ENCODE measurements around the gene TRAFD1. TPM values are rescaled to one million over a fixed set of nuclear protein-coding genes. Genes with fewer than 3 reads are reported as not detected.
A peak's percentile ranks its signal among the peaks of the same experiment; 100 is the strongest.
"Not testable (repeated sequence)": the region's sequence is repeated elsewhere in the genome, so short reads cannot be mapped to it uniquely, and the experiment has no call there.

TRAFD1 gene
- total RNA-seq, 2 donors from 2014 or later: 24.3 to 26.2 TPM

DNA sequence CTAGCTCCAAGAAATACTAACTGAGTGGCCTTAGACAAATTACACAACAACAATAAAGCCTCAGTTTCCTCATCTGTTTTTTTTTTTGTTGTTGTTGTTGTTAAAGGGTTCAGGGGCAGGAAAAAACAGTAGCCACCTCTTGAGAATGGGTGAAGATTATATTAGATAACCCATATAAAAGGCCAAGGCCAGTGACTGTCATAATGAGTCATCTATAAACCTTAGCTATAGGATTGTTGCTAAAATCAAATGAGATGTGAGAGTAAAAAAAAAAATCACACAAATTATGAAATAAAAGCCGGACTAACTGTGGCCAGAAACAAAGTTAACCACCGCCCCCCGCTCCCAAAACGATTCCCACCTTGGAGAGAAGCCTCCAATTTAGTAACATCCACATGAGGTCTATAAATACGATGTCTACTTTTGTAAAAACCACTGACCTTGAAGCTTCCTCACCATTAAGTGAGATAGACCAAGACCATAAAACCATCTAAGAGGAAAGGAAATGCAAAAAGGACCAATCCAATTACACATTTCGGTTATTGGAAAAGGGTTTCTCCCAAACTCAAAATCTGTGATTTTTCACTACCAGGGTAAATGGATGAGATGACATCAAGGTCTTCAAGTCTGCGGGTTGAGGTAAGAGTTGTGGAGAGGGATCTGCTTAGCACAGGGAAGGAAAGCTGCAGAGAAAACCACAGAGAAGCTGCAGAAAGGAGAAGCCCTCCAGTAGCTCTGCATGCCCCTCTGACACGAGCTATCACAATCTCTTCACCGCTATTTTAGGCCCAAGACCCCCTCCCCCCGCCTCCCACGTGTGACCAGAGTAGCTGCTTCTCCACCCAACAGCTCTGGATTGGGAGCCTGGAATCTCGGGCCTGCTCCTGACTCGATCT is 17.8 kb upstream of the TRAFD1 start:
- Mint-ChIP-seq H3K4me1 (peaks cover 34% of the 10 kb centered on the region), H3K27ac (peak overlapping the region; percentile 98), H3K27me3 (no peaks in the 10 kb centered on the region), H3K36me3 (ENCODE audit: low read depth) (no peaks in the 10 kb centered on the region), H3K4me3 (peak overlapping the region; percentile 94)
- DNase-seq (no peak), ATAC-seq (no peak)
- no peaks in the 10 kb centered on the region for H3K9me3 ChIP-seq (ENCODE audit: control insufficient read depth, low read length, poor library complexity, severe bottlenecking)

DNA sequence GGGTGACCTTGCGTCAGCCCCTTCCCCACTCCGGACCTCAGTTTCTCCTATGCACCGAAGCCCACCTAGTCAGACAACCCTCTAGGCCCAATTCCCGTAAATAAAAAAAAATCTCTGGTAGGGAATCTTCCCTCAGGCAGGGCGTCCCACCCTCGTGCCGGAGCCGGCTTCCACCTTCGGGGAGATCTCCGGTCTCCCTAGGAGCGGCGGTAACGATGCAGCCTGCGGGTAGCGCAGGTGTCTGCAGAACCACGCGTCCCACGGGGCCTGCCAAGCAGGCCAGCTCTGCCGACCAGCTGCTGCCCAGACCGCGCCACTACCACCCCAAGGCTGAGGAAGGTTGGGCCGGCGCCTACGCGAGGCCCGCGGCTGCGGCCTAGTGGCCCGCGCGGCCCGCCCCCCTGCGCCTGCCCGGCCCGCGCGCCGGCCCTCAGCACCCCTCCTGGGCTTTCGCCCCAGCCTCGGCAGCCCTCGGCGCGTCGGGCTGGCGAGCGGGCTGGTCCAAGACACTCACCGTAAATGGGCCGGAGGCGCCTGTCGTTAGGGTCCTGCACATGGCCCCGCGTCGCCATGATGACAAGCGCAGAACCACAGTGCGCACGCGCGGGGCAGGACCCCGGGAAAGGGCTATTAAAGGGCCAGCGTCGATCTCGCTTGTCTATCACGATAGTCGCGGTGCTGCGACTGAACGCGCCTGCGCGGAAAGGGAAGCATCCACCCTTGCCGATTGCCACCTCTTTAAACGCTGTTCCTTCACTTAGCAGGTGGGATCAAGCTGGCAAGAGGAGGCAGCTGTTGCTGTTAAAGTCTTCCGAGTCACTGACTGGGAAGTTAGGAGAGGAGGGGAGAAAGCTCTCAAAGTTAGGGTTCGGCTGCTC is 16.9 kb upstream of the TRAFD1 start, which contains the start of gene NAA25:
TSS of gene NAA25 (minus strand) at position 582 of the 878 bp plus-strand sequence. CDS start at position 572, 10 bp downstream.
- Mint-ChIP-seq H3K36me3 (ENCODE audit: low read depth) (no peaks in the 10 kb centered on the region), H3K27ac (peak within 1 kb of the TSS; percentile 98), H3K4me1 (peaks cover 34% of the 10 kb centered on the region), H3K27me3 (no peaks in the 10 kb centered on the region), H3K4me3 (peak within 1 kb of the TSS; percentile 94)
- ATAC-seq (peak; percentile 89), DNase-seq (peak; percentile 78 to 86 (median 80))
- no peaks in the 10 kb centered on the region for H3K9me3 ChIP-seq (ENCODE audit: control insufficient read depth, low read length, poor library complexity, severe bottlenecking)

- H3K27me3 Mint-ChIP-seq; H3K9me3 ChIP-seq (ENCODE audit: control insufficient read depth, low read length, poor library complexity, severe bottlenecking); H3K4me3 Mint-ChIP-seq; H3K36me3 Mint-ChIP-seq (ENCODE audit: low read depth); H3K27ac Mint-ChIP-seq; DNase-seq; ATAC-seq: not testable (repeated sequence)
- H3K4me1 Mint-ChIP-seq: peaks cover 19% of the 10 kb centered on the region
Observed at GRCh38 chr12:112110787-112111662, 14.3 kb upstream of the TRAFD1 start.

DNA sequence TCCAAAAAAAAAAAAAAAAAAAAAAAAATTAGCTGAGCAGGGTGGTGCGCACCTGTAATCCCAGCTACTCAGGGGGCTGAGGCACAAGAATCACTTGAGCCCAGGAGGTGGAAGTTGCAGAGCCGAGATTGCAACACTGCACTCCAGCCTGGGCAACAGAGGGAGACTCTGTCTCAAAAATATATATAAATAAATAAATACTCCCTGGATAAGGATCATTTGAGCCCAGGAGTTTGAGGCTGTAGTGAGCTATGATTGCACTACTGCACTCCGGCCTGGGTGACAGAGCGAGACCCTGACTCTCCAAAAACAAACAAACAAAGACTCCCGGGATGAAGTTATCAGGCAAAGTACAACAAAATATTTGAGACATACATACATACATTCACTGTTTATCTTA is 13.4 kb upstream of the TRAFD1 start:
- no peak overlapping the region for H3K27ac Mint-ChIP-seq
- H3K36me3 Mint-ChIP-seq (ENCODE audit: low read depth): no peaks in the 10 kb centered on the region
- DNase-seq (no peak), ATAC-seq (no peak)
- no peaks in the 10 kb centered on the region for H3K27me3 Mint-ChIP-seq
- H3K4me1 Mint-ChIP-seq: peaks cover 18% of the 10 kb centered on the region
- H3K9me3 ChIP-seq (ENCODE audit: control insufficient read depth, low read length, poor library complexity, severe bottlenecking): no peaks in the 10 kb centered on the region
- no peak overlapping the region for H3K4me3 Mint-ChIP-seq

DNA sequence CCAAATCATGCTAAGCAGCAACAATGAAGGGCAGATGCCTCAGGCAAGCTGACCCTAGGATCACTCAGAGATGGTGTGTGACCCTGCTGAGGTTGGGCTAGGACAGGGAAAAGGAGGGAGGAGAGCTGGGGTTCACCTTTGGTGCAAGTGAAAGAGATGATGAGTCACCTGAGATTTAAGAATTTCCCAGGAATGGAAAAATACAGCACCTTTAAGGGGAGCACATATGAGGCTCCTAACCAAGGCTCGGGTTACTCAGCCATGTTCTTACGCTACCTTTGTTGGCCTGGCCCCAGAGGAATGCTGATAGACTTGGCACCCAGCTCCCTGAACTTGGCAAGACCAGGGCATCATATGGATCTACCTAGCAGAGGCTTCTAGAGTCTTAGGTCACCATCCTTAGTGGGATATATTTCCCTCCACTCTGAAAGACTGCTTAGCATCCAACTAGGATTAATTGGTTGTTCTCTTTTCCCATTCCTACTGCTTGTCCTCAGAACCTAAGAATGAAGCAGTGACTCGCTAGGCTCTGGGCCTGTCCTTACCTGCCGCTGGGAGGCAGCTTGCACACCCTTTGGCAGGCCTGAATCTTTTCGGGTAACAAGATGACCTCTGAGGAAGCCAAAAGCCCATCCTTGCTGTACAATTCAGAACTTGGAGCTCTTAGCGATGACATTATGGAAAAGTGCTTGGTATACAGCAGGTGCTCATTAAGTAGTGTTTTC is 12.8 kb upstream of the TRAFD1 start:
- peaks cover 14% of the 10 kb centered on the region for H3K4me1 Mint-ChIP-seq
- no peaks in the 10 kb centered on the region for H3K36me3 Mint-ChIP-seq (ENCODE audit: low read depth)
- H3K9me3 ChIP-seq (ENCODE audit: control insufficient read depth, low read length, poor library complexity, severe bottlenecking): no peaks in the 10 kb centered on the region
- H3K27ac Mint-ChIP-seq: no peak overlapping the region
- H3K4me3 Mint-ChIP-seq: no peak overlapping the region
- no peak for ATAC-seq
- H3K27me3 Mint-ChIP-seq: no peaks in the 10 kb centered on the region
- no peak for DNase-seq

GRCh38 chr12:112115259-112116045 is 9.9 kb upstream of the TRAFD1 start:
- no peak overlapping the region for H3K27ac Mint-ChIP-seq
- ATAC-seq (no peak), DNase-seq (no peak)
- H3K36me3 Mint-ChIP-seq (ENCODE audit: low read depth): no peaks in the 10 kb centered on the region
- no peaks in the 10 kb centered on the region for H3K9me3 ChIP-seq (ENCODE audit: control insufficient read depth, low read length, poor library complexity, severe bottlenecking)
- H3K4me3 Mint-ChIP-seq: no peak overlapping the region
- H3K4me1 Mint-ChIP-seq: peaks cover 6% of the 10 kb centered on the region
- no peaks in the 10 kb centered on the region for H3K27me3 Mint-ChIP-seq

DNA sequence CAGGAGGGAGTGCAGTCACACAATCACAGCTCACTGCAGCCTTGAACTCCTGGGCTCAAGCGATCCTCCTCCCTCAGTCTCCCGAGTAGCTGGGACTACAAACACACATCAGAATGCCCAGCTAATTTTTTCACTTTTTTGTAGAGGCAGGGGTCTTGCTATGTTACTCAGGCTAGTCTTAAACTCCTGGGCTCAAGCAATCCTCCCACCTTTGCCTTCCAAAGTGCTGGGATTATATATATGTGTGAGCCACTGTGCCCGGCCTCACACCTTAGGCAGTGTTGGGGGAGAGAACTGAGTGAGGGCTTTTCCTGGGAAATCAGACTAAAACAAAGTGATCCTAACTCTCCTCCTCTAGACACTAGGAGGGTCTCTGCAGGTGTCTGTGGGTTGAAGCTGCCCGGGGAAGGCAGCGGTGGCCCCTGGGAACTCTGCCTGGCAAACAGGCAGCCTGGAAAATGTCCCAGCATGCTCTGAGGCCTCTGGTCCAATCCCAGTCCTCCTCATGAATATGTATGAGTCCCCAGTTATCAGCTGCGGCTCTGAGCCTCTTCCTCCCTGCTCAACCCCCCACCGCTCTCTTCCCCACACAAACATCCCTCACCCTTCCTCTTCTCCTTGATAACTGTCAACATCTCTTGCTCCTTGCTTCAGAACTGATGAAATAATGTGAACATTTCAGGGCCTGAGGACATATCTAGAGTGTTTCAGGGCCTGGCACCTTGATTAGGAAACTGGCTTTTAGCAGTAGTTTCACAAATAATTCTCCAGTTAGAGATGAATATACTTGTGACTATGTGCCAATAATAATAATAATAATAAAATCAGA is 8.9 kb upstream of the TRAFD1 start:
- Mint-ChIP-seq H3K4me3 (peak overlapping the region; percentile 74), H3K4me1 (peaks cover 9% of the 10 kb centered on the region), H3K27ac (no peak overlapping the region)

DNA sequence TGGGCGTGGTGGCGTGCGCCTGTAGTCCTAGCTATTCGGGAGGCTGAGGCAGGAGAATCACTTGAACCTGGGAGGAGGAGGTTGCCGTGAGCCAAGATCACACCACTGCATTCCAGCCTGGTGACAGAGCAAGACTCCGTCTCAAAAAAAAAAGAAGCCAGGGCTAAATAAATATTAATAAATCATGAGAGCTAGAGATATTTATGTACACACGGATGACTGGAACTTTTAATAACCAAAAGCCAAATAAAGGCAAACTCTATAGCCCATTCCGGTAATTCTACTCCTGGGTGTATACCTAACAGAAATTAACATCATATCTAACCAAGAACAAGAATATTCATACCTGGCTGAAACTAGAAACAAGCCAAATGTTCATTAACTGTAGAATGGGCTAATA is 7.7 kb upstream of the TRAFD1 start:
- Mint-ChIP-seq H3K4me1 (peaks cover 9% of the 10 kb centered on the region), H3K36me3 (ENCODE audit: low read depth) (peaks cover 2% of the 10 kb centered on the region), H3K4me3 (no peak overlapping the region), H3K27ac (no peak overlapping the region), H3K27me3 (peaks cover 5% of the 10 kb centered on the region)
- DNase-seq (no peak), ATAC-seq (no peak)
- H3K9me3 ChIP-seq (ENCODE audit: control insufficient read depth, low read length, poor library complexity, severe bottlenecking): no peaks in the 10 kb centered on the region

More for the DNA sequence above, 8.9 kb upstream of the TRAFD1 start:
- DNase-seq (no peak), ATAC-seq (peak; percentile 64)
- Mint-ChIP-seq H3K27me3 (no peaks in the 10 kb centered on the region), H3K36me3 (ENCODE audit: low read depth) (peaks cover 2% of the 10 kb centered on the region)
- no peaks in the 10 kb centered on the region for H3K9me3 ChIP-seq (ENCODE audit: control insufficient read depth, low read length, poor library complexity, severe bottlenecking)

- Mint-ChIP-seq H3K27me3 (peaks cover 5% of the 10 kb centered on the region), H3K4me3 (no peak overlapping the region), H3K4me1 (peaks cover 12% of the 10 kb centered on the region), H3K36me3 (ENCODE audit: low read depth) (peaks cover 3% of the 10 kb centered on the region), H3K27ac (no peak overlapping the region)
- ATAC-seq: no peak
- H3K9me3 ChIP-seq (ENCODE audit: control insufficient read depth, low read length, poor library complexity, severe bottlenecking): no peaks in the 10 kb centered on the region
- no peak for DNase-seq
Observed at GRCh38 chr12:112121780-112122565, 3.4 kb upstream of the TRAFD1 start.

GRCh38 chr12:112122823-112123690 is 2.3 kb upstream of the TRAFD1 start:
- no peak for ATAC-seq
- Mint-ChIP-seq H3K36me3 (ENCODE audit: low read depth) (peaks cover 4% of the 10 kb centered on the region), H3K27me3 (peaks cover 5% of the 10 kb centered on the region), H3K4me3 (no peak overlapping the region), H3K4me1 (peaks cover 13% of the 10 kb centered on the region), H3K27ac (no peak overlapping the region)
- H3K9me3 ChIP-seq (ENCODE audit: control insufficient read depth, low read length, poor library complexity, severe bottlenecking): no peaks in the 10 kb centered on the region
- no peak for DNase-seq
